ENCODE measurements around the gene NTRK2.

NTRK2 gene

GRCh38 chr9:84779883-84780282, 110.4 kb downstream of the NTRK2 start:
- no peak overlapping the region for H3K9ac ChIP-seq (ENCODE audit: low read length)
- H3K27me3 ChIP-seq (ENCODE audit: insufficient read depth, low read length) = no peaks in the 10 kb centered on the region
- H4K12ac ChIP-seq (ENCODE audit: low read depth, low read length) = no peak overlapping the region
- H3K4ac ChIP-seq (ENCODE audit: low read depth, low read length) = no peak overlapping the region
- H3K18ac ChIP-seq (ENCODE audit: low read length) = no peak overlapping the region
- no peak overlapping the region for H2AK5ac ChIP-seq (ENCODE audit: low read length)
- H2BK12ac ChIP-seq (ENCODE audit: low read length) = no peak overlapping the region
- H3K9me3 ChIP-seq (ENCODE audit: insufficient read depth, low read depth, low read length) = no peaks in the 10 kb centered on the region
- no peak overlapping the region for H3K4me2 ChIP-seq (ENCODE audit: low read length)
- no peak overlapping the region for H3K23ac ChIP-seq (ENCODE audit: low read length)
- no peak overlapping the region for H3K27ac ChIP-seq (ENCODE audit: low read depth, low read length)
- H4K91ac ChIP-seq (ENCODE audit: low read depth, low read length) = no peak overlapping the region
- H3K14ac ChIP-seq (ENCODE audit: low read length) = no peak overlapping the region
- H3K79me1 ChIP-seq (ENCODE audit: low read length) = no peaks in the 10 kb centered on the region
- no peaks in the 10 kb centered on the region for H3K79me2 ChIP-seq (ENCODE audit: control insufficient read depth, insufficient read depth, low read length, poor library complexity)
- H3K36me3 ChIP-seq (ENCODE audit: control insufficient read depth in 1 of 2, insufficient read depth in 2 of 2, low read length in 2 of 2) = no peaks in the 10 kb centered on the region
- H3K4me1 ChIP-seq (ENCODE audit: control insufficient read depth in 1 of 2, insufficient read depth in 2 of 2, low read length in 2 of 2) = no peaks in the 10 kb centered on the region
- no peak overlapping the region for H4K8ac ChIP-seq (ENCODE audit: low read depth, low read length)
- no peak overlapping the region for H3K4me3 ChIP-seq (ENCODE audit: low read depth, low read length)
- no peak overlapping the region for H2BK120ac ChIP-seq (ENCODE audit: insufficient read depth, low read length, poor library complexity)
- WGBS (ENCODE audit: extremely low coverage, insufficient coverage, insufficient read length) = no CpG with 5 or more reads among the region's 3 CpGs
- no peak for DNase-seq
- H2BK5ac ChIP-seq (ENCODE audit: low read depth, low read length, poor library complexity) = no peak overlapping the region
- no peak overlapping the region for H2AFZ ChIP-seq (ENCODE audit: insufficient read depth, low read length, poor library complexity)

- Histone ChIP-seq H2AK5ac (ENCODE audit: low read length) (no peak overlapping the region), H3K27me3 (ENCODE audit: insufficient read depth, low read length) (no peaks in the 10 kb centered on the region), H3K4me3 (ENCODE audit: low read depth, low read length) (no peak overlapping the region), H3K9me3 (ENCODE audit: insufficient read depth, low read depth, low read length) (no peaks in the 10 kb centered on the region), H3K4me1 (ENCODE audit: control insufficient read depth in 1 of 2, insufficient read depth in 2 of 2, low read length in 2 of 2) (no peaks in the 10 kb centered on the region), H3K4ac (ENCODE audit: low read depth, low read length) (no peak overlapping the region), H2BK5ac (ENCODE audit: low read depth, low read length, poor library complexity) (no peak overlapping the region), H2AFZ (ENCODE audit: insufficient read depth, low read length, poor library complexity) (no peak overlapping the region), H3K9ac (ENCODE audit: low read length) (no peak overlapping the region), H4K12ac (ENCODE audit: low read depth, low read length) (no peak overlapping the region), H3K27ac (ENCODE audit: low read depth, low read length) (no peak overlapping the region), H2BK120ac (ENCODE audit: insufficient read depth, low read length, poor library complexity) (no peak overlapping the region), H3K14ac (ENCODE audit: low read length) (no peak overlapping the region), H3K4me2 (ENCODE audit: low read length) (no peak overlapping the region), H2BK12ac (ENCODE audit: low read length) (no peak overlapping the region), H3K18ac (ENCODE audit: low read length) (no peak overlapping the region), H4K8ac (ENCODE audit: low read depth, low read length) (no peak overlapping the region), H3K23ac (ENCODE audit: low read length) (no peak overlapping the region), H4K91ac (ENCODE audit: low read depth, low read length) (no peak overlapping the region), H3K79me1 (ENCODE audit: low read length) (no peaks in the 10 kb centered on the region), H3K79me2 (ENCODE audit: control insufficient read depth, insufficient read depth, low read length, poor library complexity) (no peaks in the 10 kb centered on the region), H3K36me3 (ENCODE audit: control insufficient read depth in 1 of 2, insufficient read depth in 2 of 2, low read length in 2 of 2) (no peaks in the 10 kb centered on the region)
- no peak for DNase-seq
- WGBS (ENCODE audit: extremely low coverage, insufficient coverage, insufficient read length) = no CpG with 5 or more reads among the region's 5 CpGs
Observed at GRCh38 chr9:84780385-84780784, 110.9 kb downstream of the NTRK2 start.

- Histone ChIP-seq H4K91ac (ENCODE audit: low read depth, low read length) (no peak overlapping the region), H3K14ac (ENCODE audit: low read length) (no peak overlapping the region), H3K27ac (ENCODE audit: low read depth, low read length) (no peak overlapping the region), H3K18ac (ENCODE audit: low read length) (no peak overlapping the region), H3K27me3 (ENCODE audit: insufficient read depth, low read length) (no peaks in the 10 kb centered on the region), H3K4me1 (ENCODE audit: control insufficient read depth in 1 of 2, insufficient read depth in 2 of 2, low read length in 2 of 2) (no peaks in the 10 kb centered on the region), H2AFZ (ENCODE audit: insufficient read depth, low read length, poor library complexity) (no peak overlapping the region), H3K4me3 (ENCODE audit: low read depth, low read length) (no peak overlapping the region), H3K36me3 (ENCODE audit: control insufficient read depth in 1 of 2, insufficient read depth in 2 of 2, low read length in 2 of 2) (no peaks in the 10 kb centered on the region), H2AK5ac (ENCODE audit: low read length) (no peak overlapping the region), H3K4ac (ENCODE audit: low read depth, low read length) (no peak overlapping the region), H2BK12ac (ENCODE audit: low read length) (no peak overlapping the region), H3K9ac (ENCODE audit: low read length) (no peak overlapping the region), H3K79me1 (ENCODE audit: low read length) (no peaks in the 10 kb centered on the region), H3K79me2 (ENCODE audit: control insufficient read depth, insufficient read depth, low read length, poor library complexity) (no peaks in the 10 kb centered on the region), H2BK120ac (ENCODE audit: insufficient read depth, low read length, poor library complexity) (no peak overlapping the region), H3K4me2 (ENCODE audit: low read length) (no peak overlapping the region), H3K23ac (ENCODE audit: low read length) (no peak overlapping the region), H2BK5ac (ENCODE audit: low read depth, low read length, poor library complexity) (no peak overlapping the region), H4K8ac (ENCODE audit: low read depth, low read length) (no peak overlapping the region), H4K12ac (ENCODE audit: low read depth, low read length) (no peak overlapping the region), H3K9me3 (ENCODE audit: insufficient read depth, low read depth, low read length) (no peaks in the 10 kb centered on the region)
- no CpG with 5 or more reads among the region's 2 CpGs for WGBS (ENCODE audit: extremely low coverage, insufficient coverage, insufficient read length)
- no peak for DNase-seq
Observed at GRCh38 chr9:84781458-84781857, 111.9 kb downstream of the NTRK2 start.

- no peak overlapping the region for H3K4me3 ChIP-seq (ENCODE audit: low read depth, low read length)
Observed at GRCh38 chr9:84781931-84782866, 112.7 kb downstream of the NTRK2 start.

More at GRCh38 chr9:84781931-84782866, 112.7 kb downstream of the NTRK2 start:
- H3K36me3 ChIP-seq (ENCODE audit: control insufficient read depth in 1 of 2, insufficient read depth in 2 of 2, low read length in 2 of 2) = no peaks in the 10 kb centered on the region
- no peak overlapping the region for H3K14ac ChIP-seq (ENCODE audit: low read length)
- no peaks in the 10 kb centered on the region for H3K4me1 ChIP-seq (ENCODE audit: control insufficient read depth in 1 of 2, insufficient read depth in 2 of 2, low read length in 2 of 2)
- no peak overlapping the region for H3K4ac ChIP-seq (ENCODE audit: low read depth, low read length)
- no peak overlapping the region for H3K23ac ChIP-seq (ENCODE audit: low read length)
- H2AK5ac ChIP-seq (ENCODE audit: low read length) = no peak overlapping the region
- no peaks in the 10 kb centered on the region for H3K79me2 ChIP-seq (ENCODE audit: control insufficient read depth, insufficient read depth, low read length, poor library complexity)
- no peaks in the 10 kb centered on the region for H3K79me1 ChIP-seq (ENCODE audit: low read length)
- no peak overlapping the region for H3K9ac ChIP-seq (ENCODE audit: low read length)
- no peak overlapping the region for H4K12ac ChIP-seq (ENCODE audit: low read depth, low read length)
- H2BK5ac ChIP-seq (ENCODE audit: low read depth, low read length, poor library complexity) = no peak overlapping the region
- no peak overlapping the region for H4K8ac ChIP-seq (ENCODE audit: low read depth, low read length)
- H3K27me3 ChIP-seq (ENCODE audit: insufficient read depth, low read length) = no peaks in the 10 kb centered on the region
- no peak for DNase-seq
- no peak overlapping the region for H2AFZ ChIP-seq (ENCODE audit: insufficient read depth, low read length, poor library complexity)
- no peak overlapping the region for H3K18ac ChIP-seq (ENCODE audit: low read length)
- no CpG with 5 or more reads among the region's 11 CpGs for WGBS (ENCODE audit: extremely low coverage, insufficient coverage, insufficient read length)
- no peak overlapping the region for H3K27ac ChIP-seq (ENCODE audit: low read depth, low read length)
- H2BK12ac ChIP-seq (ENCODE audit: low read length) = no peak overlapping the region
- no peak overlapping the region for H3K4me2 ChIP-seq (ENCODE audit: low read length)
- H3K9me3 ChIP-seq (ENCODE audit: insufficient read depth, low read depth, low read length) = no peaks in the 10 kb centered on the region
- no peak overlapping the region for H4K91ac ChIP-seq (ENCODE audit: low read depth, low read length)
- no peak overlapping the region for H2BK120ac ChIP-seq (ENCODE audit: insufficient read depth, low read length, poor library complexity)

Measured in trophoblast cell (in vitro differentiated cells and primary cell).